DMS79 (cell line): ENCODE measurements around the gene SPARC.
"Not testable (repeated sequence)": the region's sequence is repeated elsewhere in the genome, so short reads cannot be mapped to it uniquely, and the experiment has no call there.

ENCODE experiments used
- DNase-seq: peaks from one replicate; lab custom pipeline; 2025; lab: John Stamatoyannopoulos, UW

SPARC gene

GRCh38 chr5:151686674-151687407 is at the start of gene SPARC:
Gene SPARC, minus strand, starts transcription at chr5:151686915. Its CDS starts 10,727 bp downstream, at chr5:151676188.
- no peak for DNase-seq

DNA sequence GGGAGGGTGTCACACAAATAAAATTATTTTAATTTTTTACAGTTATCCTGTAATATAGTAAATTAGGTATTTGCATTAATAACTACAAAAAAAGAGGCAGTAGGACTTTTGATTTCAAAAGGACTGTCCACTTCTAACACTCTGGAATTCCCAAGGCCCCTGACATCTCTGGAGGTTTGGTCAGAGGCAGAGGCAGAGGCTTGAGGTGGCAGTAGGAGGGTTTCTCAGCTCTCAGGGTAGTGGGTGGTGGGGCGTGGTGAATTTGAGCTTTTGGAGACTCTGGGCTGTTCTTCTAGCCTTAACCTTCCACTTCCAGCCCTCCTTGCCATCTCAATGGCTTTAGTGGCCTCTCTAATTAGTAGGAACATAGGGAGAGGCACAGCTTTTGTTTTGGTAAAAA is 48.9 kb upstream of the SPARC start:
- DNase-seq = no peak

- DNase-seq = no peak
Measured at GRCh38 chr5:151734064-151734408, 47.3 kb upstream of the SPARC start.

DNA sequence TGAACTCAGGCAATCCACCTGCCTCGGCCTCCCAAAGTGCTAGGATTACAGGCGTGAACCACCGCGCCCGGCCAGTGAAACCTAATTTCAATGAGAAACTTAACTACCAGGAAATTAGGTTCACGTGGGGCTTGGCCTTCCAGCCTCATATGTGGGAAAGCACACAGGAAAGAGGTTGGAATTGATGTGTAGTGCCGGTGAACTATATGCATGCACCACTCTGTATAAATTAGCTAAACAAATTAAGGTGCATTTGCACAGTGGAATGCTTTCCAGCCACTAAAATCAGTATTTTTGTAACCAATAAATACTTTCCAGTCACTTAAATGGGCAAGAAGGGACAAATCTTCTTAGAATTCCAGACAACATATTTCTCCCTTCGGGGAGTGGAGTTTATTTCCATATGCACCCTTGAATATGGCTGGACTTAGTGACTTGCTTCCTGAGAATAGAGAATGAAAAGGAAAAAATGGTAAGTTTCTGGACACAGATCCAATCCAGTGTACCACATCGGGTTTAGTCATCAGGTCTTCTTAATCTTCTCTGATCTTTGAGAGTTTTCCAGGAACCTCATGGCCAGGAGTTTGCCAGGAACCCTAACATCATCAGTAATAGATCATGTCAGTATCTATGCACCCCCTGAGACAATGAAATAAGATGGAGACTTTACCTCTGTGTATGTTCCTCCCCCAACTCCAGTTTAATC is 46.8 kb upstream of the SPARC start:
- DNase-seq = no peak

GRCh38 chr5:151730381-151730780 is 43.7 kb upstream of the SPARC start:
- no peak for DNase-seq

DNA sequence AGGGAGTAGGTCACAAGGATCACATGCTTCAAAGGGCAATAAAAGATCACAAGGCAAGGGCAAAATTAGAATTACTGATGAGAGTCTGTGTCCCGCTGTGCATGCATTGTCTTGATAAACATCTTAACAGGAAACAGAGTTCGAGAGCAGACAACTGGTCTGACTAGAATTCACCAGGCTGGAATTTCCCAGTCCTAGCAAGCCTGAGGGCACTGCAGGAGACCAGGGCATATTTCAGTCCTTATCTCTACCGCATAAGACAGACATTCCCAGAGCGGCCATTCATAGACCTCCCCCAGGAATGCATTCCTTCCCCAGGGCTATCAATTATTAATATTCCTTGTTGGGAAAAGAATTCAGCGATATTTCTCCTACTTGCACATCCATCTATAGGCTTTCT is 42.9 kb upstream of the SPARC start:
- DNase-seq = not testable (repeated sequence)

DNA sequence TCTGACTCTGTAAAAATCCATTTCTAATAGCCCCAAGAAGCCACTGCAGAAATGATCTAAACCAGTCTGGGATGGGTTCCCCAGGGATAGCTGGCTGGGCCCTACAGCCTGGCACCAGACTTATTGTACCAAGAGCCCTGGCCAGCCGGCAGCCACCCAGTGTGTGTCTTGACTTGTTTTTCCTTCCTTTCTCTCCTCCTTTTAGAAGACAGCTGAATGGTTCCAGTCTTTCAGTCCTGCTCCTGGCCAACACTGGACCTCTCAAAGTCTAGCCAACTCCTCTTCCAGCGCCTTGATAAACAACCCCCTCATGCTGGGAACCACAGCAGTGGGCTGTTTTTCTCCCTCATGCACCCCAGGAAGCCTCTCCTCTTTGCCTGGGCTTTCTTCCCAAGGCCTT is 37.6 kb upstream of the SPARC start:
- DNase-seq = no peak

DNA sequence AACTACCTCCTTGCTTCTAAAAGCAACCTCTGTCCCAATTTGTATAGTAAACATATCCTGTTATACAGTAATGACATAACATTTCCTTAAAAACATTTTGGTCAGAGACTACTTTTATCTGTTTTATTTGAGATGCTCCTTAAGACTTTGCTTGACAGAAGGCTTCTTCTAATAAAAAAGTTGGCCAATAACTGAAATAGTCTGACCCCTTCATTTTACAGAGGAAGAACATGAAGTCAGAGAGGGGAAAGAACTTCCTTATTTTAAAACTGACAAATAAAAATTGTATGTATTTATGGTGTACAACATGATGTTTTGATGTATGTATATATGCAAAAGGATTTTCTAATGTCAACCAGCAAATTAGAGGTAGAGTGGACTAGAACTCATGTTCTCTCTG is 35.8 kb upstream of the SPARC start:
- DNase-seq = no peak

DNA sequence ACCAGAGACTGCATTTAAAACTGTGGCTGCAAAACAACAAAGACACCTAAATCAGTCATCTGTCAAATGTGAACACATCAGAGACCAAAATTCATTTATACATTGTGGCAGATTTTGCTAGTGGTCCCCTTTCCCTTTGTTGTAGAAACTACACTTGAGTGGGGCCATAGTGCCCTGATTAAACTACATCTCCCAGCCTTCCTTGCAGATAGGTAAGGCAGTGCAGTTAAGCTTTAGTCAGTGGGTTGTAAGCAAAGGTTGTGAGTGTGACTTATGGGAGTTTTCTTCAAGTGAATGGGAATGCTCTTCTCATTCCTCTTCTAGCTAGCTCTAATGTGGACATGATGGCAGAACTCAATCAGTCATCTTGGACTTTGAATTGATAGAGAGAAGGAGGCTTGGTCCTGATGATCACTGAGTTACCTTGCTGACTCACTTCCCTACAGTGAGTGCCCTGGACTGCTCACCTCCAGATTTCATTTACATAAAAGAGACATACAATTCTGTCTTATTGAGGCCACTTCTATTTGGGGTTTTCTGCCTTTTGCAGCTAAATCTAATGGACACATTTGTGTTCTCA is 35.2 kb upstream of the SPARC start:
- no peak for DNase-seq

DNA sequence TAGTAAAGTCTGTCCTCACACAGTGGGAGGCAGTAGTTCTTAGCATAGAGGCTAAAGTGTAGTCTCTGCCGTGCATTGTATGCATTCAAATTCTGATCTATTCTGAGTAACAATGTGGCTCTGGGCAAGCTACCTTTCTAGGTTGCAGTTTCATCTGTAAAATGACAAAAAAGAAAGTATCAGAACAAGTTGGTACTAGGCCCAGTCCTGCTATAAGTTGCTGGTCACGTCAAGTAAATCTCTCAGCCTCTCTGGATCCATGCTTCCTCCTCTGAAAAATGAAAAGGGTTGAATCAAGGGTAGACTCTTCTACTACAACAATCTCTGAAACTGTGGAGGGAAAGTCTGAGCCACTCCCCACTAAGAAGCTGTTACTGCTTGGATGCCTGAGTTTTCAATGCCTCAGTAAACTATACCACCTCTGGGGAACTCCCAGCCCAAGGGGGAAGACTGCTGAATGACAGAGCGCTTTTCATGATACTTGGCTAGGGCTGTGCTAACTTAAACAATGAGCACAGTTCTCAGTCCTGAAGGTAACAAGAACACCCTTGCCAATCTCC is 34.5 kb upstream of the SPARC start:
- DNase-seq = no peak

GRCh38 chr5:151720215-151720614 is 33.5 kb upstream of the SPARC start:
- no peak for DNase-seq

DNA sequence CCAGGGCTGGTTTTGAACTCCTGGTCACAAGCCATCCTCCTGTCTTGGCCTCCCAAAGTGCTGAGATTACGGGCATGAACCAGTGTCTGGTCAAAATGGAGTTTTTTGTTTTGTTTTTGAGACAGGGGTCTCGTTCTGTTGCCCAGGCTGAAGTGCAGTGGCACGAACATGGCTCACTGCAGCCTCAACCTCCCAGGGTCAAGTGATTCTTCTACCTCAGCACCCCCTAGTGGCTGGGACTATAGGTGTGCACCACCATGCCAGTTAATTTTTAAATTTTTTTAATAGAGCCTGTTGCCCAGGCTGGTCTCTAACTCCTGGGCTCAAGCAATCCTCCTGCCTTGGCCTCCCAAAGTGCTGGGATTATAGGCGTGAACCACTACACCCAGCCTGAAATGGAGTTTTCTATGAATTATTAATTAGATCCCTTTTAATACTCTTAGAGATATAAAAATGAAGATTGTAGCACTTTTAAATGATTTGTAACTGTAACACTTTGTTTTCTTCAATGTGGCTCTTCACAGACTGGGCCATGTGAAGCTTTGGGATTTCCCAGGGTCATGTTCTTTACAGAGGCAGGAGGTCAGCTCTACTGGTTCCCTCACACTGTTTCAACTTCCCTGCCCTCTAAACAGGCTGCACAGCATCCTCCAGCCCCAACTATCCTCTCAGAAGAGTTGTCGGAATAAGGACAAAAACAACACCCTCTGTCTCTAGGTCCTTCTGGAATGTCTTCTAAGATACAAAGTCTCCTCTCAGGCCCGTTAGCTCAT is 32.7 kb upstream of the SPARC start:
- DNase-seq = no peak

- no peak for DNase-seq
Measured at GRCh38 chr5:151718646-151719045, 31.9 kb upstream of the SPARC start.

DNA sequence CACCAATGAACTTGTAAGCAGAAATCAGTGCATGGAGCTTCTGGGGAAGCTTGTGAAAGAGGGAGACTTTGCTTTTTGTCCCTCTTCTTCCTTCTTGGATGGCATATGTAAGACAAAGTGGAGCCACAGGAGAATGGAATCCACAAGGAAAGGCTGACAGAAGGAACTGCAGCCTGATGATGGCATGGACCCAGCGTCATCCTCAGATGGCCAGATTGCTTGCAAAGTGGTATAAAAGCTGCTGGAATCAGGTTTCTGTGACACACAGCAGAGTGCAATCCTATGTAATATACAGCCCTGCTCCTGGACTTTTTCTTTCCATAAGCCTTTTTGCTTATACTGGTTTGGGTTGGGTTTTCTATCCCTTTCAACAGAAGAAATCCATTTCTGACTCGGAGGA is 31.4 kb upstream of the SPARC start:
- DNase-seq = no peak

DNA sequence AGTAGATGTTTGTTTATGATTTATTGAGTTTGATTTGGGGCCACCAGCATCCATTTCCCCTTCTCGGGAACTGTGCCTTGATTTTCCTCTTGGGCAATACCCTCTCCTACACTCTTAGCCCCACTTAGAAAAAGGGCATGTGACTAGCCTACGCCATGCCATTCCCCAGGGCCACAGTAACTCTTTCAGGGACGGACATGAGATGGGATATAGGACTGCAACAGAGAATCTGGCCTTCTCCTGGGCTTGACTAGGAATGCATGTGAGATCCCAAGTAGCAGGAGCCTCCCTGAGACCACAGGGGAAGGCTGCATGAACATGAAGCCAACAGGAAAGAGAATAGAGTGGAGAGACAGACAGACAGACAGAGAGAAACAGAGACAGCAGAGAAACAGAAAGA is 30.7 kb upstream of the SPARC start:
- no peak for DNase-seq

DNA sequence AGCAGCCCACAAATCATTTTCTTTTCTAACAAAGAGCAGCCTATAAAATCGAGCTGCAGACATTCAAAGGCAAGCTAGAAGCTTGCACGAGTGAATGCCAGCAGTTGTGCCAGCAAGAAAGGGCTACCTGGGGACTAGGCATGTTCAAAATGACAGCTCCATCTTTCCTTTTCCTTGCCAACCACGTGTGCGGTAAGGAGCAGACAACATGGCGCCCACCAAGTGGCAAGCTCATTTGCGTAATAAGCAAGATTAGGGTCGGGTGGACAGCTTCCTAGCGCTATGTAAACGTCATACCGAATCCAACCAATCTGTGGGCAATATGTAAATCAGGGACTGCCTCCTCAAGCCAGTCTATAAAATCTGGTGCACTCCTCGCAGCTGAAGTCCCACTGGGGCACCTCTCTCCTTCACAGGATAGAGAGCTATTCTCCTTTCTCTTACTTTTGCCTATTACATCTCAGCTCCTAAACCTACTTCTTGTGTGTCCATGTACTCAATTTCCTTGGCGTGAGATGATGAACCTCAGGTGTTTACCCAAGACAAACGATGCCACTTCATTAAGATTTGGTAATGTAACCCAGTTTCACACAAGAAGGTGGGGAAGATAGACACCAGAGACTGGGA is 22.5 kb upstream of the SPARC start:
- no peak for DNase-seq

GRCh38 chr5:151708126-151708525 is 21.4 kb upstream of the SPARC start:
- no peak for DNase-seq

GRCh38 chr5:151707567-151707966 is 20.9 kb upstream of the SPARC start:
- no peak for DNase-seq

DNA sequence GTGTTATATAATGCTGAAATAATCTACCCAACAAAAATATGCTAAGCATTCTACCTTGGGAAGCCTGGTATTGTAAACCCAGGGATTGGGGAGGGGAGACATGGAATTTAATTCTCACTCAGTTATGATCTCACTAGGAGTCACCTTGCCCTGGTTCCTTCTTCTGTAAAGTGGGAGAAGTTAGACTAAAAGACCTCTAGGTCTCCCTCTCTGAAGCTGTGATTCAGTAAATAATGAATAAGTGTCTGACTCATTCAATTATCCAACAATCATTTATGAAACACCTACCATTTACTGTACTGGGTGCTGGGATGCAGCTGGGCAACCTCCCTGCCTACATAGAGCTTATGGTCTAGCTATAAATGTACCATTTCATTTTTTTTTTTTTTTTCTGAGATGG is 20.2 kb upstream of the SPARC start:
- DNase-seq = no peak

- no peak for DNase-seq
Measured at GRCh38 chr5:151703780-151704179, 17.1 kb upstream of the SPARC start.

- no peak for DNase-seq
Measured at GRCh38 chr5:151703227-151703626, 16.5 kb upstream of the SPARC start.

GRCh38 chr5:151700820-151701219 is 14.1 kb upstream of the SPARC start:
- DNase-seq = no peak
